Left ventricle myocardium superior (tissue), 1 donor: ENCODE data around the gene NFATC2. TPM values are rescaled to one million over a fixed set of nuclear protein-coding genes. Genes with fewer than 3 reads are reported as not detected.

ENCODE experiments used
- ATAC-seq: fragments of 200-7000 bp; cut with Tn5 transposase; one replicate; pipeline ENCODE4 v1.9.1; 2020; ENCODE audit warnings: mild to moderate bottlenecking, moderate library complexity
- DNase-seq: peaks from one replicate; pipeline ENCODE4 v3.0.0-alpha.2; 2020
- intact Hi-C: fragments of 100-400 bp; cut with micrococcal nuclease; formaldehyde crosslinking; loops from one replicate; pipeline ENCODE4 v1.11.0; 2022
- long read RNA-seq: library from polyadenylated mRNA; unstranded; transcript quantifications from one replicate; pipeline ENCODE4 v2.0.0, GENCODE V29; 2021
- total RNA-seq: library from RNA; stranded (reverse); fragmentation: NEBNext Ultra II Directional; extraction: Animal tissue kit (Norgen Biotek cat#: 25700); gene quantifications from one replicate; pipeline ENCODE4 v1.2.1, GENCODE V29; 2021
- donor health status: DM: no; HTN: yes; CAD: no; lungs with severe emphysema.

The NFATC2 gene
- 2.3 TPM for total RNA-seq
- long read RNA-seq, partial matches to known transcripts = 0 of 1 reads
- long read RNA-seq, other reads (novel, unspliced or antisense) = 1 of 1 reads

DNA sequence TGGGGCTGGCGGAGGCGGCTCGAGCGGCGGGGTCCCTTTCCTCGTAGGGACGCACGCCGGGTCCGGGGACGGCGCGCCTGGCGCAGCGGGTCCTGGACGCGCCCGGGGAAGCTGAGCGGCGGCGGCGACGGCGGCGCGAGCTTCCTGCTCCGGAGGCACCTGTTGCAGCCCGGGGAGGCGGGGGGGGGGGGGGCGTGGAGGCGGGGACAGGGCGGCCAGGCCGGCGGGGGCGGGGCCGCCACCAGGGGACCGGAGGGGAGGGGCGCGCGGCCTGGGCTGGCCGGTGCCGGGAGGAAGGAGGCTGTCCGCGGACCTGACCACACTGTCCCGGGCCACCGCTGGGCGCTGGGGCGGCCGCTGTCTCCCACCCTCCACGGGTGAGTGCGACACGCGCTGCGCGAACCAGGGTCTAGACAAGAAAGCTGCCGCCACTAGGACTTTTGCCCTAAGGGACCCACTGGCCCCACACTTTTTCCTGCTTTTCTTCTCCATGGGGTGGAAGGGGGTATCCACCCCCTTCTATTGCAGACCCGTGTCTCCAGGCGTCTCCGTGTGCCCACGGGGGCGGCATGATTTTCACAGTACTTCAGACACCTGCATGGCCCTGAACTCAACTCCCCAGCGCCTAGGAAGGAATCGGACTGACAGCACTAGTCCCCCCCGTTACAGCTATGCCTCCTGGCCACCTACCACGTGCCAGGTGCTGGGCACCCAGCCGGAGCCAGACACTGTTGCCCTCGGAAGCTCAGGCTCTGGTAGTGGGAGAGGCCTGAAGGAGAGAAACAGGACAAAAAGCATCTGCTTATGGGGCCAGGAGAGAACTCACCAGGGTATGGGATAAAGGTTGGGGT lies at the start of gene NFATC2:
Gene NFATC2, minus strand, starts transcription at position 149 of the 851 bp plus-strand sequence. CDS start 220 bp downstream, outside the sequence.
- DNase-seq (peak; percentile 74), ATAC-seq (peak; percentile 74)
- intact Hi-C loops = no loop called here

- no peak for DNase-seq
- no peak for ATAC-seq
- intact Hi-C loops = no loop called here
These were observed 49.4 kb upstream of the NFATC2 start for GRCh38 chr20:51591871-51592270.

DNA sequence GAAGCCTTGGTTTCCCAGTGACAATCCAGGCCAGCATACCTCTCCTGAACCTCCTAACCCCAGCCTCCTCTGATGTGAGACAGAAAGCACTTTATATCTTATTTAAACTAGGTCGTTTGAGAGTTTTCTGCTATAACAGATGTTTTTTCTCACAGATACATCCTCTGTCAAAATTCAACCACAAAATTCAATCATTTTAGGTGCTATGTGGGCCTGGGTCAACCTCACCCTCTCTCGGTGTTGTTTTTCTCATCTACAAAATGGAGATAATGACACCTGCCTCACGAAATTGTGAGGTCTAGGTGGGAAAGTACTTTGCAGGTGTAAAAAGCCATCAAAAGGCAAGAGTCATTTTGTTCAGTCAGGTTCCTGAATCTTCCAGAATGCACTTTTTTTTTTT lies 46.2 kb upstream of the NFATC2 start:
- intact Hi-C loops = no loop called here
- ATAC-seq (no peak), DNase-seq (no peak)

DNA sequence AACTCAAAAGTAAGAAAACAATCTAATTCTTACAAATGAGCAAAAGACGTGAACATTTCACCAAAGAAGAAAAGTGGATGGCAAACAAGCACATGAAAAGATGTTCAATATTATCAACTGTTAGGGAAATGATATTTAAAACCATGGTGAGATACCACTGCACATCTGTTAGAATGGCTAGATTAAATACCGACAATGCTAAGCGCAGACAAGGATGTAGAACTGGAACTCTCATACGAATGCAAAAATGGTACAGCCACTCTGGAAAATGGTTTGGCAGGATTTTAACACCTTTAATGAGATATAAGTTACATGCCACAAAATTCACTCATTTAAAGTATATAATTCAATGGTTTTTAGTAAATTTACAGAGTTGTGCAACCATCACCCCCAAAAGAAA lies 44.6 kb upstream of the NFATC2 start:
- ATAC-seq = no peak
- DNase-seq = no peak
- intact Hi-C loops = no loop called here

- no peak for DNase-seq
- intact Hi-C loops = no loop called here
- no peak for ATAC-seq
These were observed 43.5 kb upstream of the NFATC2 start for GRCh38 chr20:51586005-51586440.

DNA sequence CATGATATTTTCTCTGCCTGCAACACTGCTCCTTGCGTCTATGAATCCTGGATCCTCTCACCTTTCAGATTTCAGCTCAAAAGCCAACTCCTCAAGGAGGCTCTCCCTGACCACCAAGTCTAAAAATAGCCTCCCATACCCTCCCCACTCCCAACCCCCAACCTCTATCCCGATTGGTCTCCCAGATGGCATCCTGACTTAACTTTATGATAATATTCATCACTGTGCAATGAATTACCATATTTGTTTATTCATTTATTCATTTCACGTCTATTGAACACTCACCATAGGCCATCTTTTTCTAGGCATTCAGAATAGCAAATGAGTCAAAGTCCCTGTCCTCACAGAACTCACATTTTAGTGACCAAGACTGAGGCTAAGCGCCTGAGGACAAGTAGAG lies 42.6 kb upstream of the NFATC2 start:
- ATAC-seq = no peak
- intact Hi-C loops = no loop called here
- no peak for DNase-seq

- ATAC-seq (no peak), DNase-seq (no peak)
- intact Hi-C loops = no loop called here
These were observed 42.2 kb upstream of the NFATC2 start for GRCh38 chr20:51584737-51585136.

DNA sequence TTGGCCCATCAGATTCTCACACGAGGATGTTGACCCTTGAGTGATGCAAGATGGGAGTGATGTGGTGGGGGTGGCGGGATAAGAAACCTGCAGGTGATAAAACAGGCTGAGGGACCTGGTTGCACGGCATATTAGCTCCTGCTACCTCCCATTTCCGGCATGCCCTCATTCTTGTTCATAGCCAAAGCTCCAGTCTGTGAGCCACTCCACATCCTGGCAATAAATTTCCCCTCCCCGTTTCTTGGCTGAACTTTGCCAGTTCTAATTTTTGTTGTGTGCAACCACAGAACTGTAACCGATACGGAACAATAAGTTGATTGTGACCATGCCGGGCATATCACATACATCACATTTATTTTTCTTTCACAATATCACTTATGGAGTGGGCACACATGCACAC lies 41.6 kb upstream of the NFATC2 start:
- DNase-seq = no peak
- no peak for ATAC-seq
- intact Hi-C loops = no loop called here

- intact Hi-C loops = no loop called here
- DNase-seq (no peak), ATAC-seq (no peak)
These were observed 41.0 kb upstream of the NFATC2 start for GRCh38 chr20:51583499-51583898.

DNA sequence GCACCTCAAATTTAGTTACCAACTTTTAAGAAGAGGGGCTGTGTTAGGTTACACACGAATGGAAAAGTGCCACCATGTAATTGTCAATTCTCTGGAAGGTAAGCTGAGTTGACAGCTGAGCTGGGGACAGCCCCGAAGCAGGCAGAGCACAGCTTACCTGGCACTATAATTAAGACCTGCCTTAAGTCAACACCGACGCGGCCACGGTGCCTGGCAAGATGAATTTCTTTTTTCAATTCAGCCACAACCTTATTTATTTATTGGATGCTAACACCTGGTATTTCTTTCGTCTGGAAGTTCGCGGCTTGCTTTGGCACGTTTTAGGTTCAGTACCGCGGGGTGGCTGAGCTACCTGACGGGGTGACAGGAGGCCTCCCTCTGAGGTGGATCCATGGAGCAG lies 40.6 kb upstream of the NFATC2 start:
- DNase-seq (no peak), ATAC-seq (no peak)
- intact Hi-C loops = no loop called here

- no peak for ATAC-seq
- no peak for DNase-seq
- intact Hi-C loops = no loop called here
These were observed 39.1 kb upstream of the NFATC2 start for GRCh38 chr20:51581571-51581970.

DNA sequence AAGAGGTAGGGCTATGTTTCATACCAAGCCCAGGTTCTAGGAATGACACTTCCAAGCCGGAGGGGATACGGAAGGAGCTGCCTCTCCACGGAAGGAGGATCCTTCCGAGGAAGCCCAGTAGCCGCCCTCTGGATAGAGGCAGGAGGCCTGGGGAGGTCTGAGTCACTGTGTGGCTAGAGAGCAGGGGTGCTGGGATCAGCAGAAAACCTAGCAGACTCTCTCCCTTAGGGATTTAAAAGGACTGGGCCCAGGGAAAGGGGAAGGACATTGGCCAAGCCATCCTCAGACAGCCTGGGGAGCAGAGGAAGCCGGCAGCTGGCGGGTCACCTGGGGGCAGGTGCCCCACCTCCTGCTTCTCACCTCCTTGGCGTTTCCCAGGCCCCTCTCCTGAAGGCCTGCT lies 36.6 kb upstream of the NFATC2 start:
- intact Hi-C loops = no loop called here
- ATAC-seq (no peak), DNase-seq (no peak)

DNA sequence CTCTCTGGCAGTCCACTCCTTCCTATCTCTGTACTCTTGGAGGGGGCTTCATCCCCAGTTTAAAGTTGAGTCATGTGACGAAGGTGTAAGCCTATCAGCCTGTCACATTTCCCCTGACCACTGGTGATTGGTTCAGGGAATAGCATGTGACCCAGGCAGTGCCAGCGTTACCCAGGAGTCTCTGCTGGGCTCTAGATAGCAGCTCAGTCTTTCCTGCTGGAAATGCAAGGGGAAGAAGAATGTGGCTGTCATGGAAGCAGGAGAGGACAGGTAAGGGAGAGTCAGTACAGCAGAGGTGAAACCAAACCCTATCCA lies 35.6 kb upstream of the NFATC2 start:
- ATAC-seq (no peak), DNase-seq (no peak)
- intact Hi-C loops = no loop called here

DNA sequence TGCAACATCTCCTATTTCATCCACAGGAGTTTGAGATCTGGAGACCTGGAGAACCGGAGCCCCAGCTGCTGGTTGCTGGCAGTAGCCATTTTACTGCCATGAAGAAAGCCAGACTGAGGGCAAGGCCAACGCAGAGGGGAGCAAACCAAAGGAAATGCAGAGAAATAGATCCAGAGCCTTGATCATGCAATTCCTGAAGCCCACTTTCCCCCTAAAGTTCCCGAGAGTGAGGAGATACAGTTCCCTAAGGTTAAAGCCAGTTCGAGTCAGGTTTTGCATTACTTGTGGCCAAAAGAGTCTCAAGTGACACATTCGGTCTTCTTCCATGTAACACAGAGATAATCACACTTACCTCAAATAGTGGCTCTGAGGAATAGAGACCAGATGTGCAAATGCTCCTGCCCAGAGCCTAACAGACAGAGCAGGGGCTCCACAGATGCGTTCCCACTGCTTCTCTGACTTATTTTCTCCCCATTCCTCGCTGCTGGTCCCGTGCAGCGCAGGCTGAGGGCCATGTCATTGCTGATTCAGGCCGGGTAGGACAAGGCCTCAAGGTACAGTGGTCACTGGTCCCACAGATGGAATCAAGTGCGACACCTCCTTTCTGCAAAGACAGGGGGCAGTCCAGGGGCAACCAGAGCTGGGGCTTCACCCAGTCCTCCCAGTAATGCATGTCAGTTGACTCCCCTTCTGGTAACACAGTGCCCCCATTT lies 35.1 kb upstream of the NFATC2 start:
- DNase-seq (no peak), ATAC-seq (no peak)
- intact Hi-C loops = no loop called here

- no peak for ATAC-seq
- intact Hi-C loops = no loop called here
These were observed 33.0 kb upstream of the NFATC2 start for GRCh38 chr20:51575486-51575885.

DNA sequence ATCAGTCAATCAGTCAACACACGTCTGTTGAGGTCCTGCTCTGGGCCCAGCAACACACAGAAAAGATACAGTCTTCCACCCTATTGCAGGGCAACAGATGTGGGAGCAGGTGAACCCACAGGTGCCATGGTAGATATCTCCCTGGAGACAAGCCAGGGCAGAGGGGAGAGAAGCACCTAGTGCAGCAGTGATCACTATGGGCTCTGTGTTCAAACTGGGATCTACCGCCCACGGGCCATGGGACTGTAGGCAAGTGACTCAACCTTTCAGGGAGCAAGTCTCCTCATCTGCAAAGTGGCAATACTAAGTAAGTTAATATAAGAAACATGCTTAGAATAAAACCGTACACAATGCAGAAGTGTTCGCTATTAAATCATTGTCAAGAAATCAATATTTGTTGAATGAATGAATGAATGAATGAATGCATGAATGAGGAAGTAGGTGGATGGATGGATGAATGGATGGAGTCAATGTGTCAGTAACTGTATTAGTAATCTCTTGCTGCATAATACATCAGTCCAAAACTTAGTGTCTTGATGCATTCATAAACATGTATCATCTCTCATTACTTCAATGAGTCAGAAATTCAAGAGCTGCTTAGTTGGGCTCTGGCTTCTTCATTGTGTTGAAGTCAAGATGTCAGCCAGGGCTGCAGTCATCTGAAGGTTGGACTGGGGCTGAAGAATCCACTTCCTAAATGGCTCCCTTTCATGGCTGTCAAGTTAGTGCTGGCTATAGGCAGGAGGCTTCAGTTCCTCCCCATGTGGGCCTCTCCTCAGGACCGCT lies 31.9 kb upstream of the NFATC2 start:
- DNase-seq = no peak
- intact Hi-C loops = no loop called here
- ATAC-seq = no peak

More at GRCh38 chr20:51575486-51575885, 33.0 kb upstream of the NFATC2 start:
- DNase-seq = no peak

- DNase-seq = no peak
- ATAC-seq = no peak
- intact Hi-C loops = no loop called here
These were observed 31.2 kb upstream of the NFATC2 start for GRCh38 chr20:51573576-51574243.

DNA sequence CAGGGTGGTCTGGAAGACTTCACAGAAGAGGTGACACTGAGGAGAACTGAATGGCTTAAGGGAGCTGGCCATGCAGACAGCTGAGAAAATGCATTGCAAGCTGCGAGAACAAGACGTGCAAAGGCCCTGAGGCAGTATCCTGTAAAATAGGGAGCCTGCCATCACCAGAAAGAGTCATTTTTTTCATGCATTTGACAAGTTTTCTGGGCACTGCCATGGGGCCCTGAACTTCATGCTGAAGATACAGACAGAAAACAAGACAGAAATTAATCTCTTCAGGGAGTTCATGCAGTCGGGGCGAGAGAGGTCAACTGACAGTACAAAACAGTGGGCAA lies 28.9 kb upstream of the NFATC2 start:
- intact Hi-C loops = no loop called here
- ATAC-seq = no peak
- no peak for DNase-seq

DNA sequence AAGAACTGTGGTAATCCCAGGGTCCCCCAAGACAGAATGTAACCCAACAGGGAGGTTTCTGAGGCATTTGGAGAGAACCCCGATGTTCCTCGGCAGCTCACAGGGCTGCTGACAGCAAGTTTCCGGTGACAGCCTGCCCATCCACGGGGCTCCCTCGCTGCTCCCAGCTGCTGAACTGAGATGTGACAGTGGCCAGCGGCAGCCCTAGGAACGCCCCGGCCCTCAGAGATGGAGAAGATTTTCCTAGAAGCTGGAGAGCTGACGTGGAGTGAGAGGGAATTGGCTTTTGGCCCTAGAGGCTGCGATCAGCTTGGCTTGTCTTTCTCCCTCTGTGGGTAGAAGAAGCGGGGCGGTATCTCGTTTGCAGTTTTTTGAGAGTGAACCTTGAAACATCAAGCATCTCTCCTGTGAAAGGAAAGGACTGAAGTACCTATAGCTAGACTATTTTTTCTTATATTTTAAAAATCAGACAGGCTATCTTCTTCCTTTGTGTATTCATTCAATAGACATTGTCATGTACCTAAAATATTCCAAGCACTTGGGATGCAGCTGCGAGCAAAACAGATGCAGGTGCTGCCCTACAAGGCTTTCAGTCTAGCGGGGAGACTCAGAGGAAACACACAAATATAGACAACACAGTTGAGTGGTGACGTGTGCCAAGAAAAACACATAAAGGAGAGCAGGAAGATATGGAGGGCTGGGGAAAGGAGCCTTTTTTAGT lies 28.4 kb upstream of the NFATC2 start:
- peak; percentile 80 for ATAC-seq
- intact Hi-C loops = no loop called here
- DNase-seq = peak; percentile 67
